GM18519 (cell line): ENCODE results near the gene SLC25A21.
"Not testable (repeated sequence)": the region's sequence is repeated elsewhere in the genome, so short reads cannot be mapped to it uniquely, and the experiment has no call there.

Source experiments
- ATAC-seq: cut with Tn5 transposase; IDR thresholded peaks from one replicate; pipeline ENCODE4 v1.9.1; 2021; ENCODE audit warnings: mild to moderate bottlenecking, moderate library complexity; ENCODE audit not compliant: unreplicated experiment, low FRiP score

SLC25A21 gene

GRCh38 chr14:36900846-36901245 is 271.6 kb downstream of the SLC25A21 start:
- no peak for ATAC-seq

GRCh38 chr14:36896300-36896699 is 276.1 kb downstream of the SLC25A21 start:
- not testable (repeated sequence) for ATAC-seq

GRCh38 chr14:36884049-36884448 is 288.4 kb downstream of the SLC25A21 start:
- ATAC-seq = no peak

GRCh38 chr14:36880276-36880675 is 292.1 kb downstream of the SLC25A21 start:
- no peak for ATAC-seq

GRCh38 chr14:36879558-36879957 is 292.8 kb downstream of the SLC25A21 start:
- ATAC-seq = no peak

GRCh38 chr14:36874396-36875138 is 297.8 kb downstream of the SLC25A21 start:
- ATAC-seq = no peak

GRCh38 chr14:36870776-36871175 is 301.6 kb downstream of the SLC25A21 start:
- ATAC-seq = no peak

- ATAC-seq = no peak
Measured at GRCh38 chr14:36869125-36869524, 303.3 kb downstream of the SLC25A21 start.

- peak; percentile 77 for ATAC-seq
Measured at GRCh38 chr14:36866867-36867266, 305.5 kb downstream of the SLC25A21 start.

- ATAC-seq = no peak
Measured at GRCh38 chr14:36863271-36863670, 309.1 kb downstream of the SLC25A21 start.

GRCh38 chr14:36862237-36862636 is 310.2 kb downstream of the SLC25A21 start:
- not testable (repeated sequence) for ATAC-seq

GRCh38 chr14:36860831-36861230 is 311.6 kb downstream of the SLC25A21 start:
- ATAC-seq = no peak

- no peak for ATAC-seq
Measured at GRCh38 chr14:36859119-36859518, 313.3 kb downstream of the SLC25A21 start.

- ATAC-seq = no peak
Measured at GRCh38 chr14:36857842-36858445, 314.5 kb downstream of the SLC25A21 start.

GRCh38 chr14:36857136-36857535 is 315.3 kb downstream of the SLC25A21 start:
- ATAC-seq = no peak

GRCh38 chr14:36856095-36856878 is 316.1 kb downstream of the SLC25A21 start:
- no peak for ATAC-seq

- no peak for ATAC-seq
Measured at GRCh38 chr14:36855396-36855795, 317.0 kb downstream of the SLC25A21 start.

- no peak for ATAC-seq
Measured at GRCh38 chr14:36852981-36853691, 319.3 kb downstream of the SLC25A21 start.

- ATAC-seq = no peak
Measured at GRCh38 chr14:36848213-36848612, 324.2 kb downstream of the SLC25A21 start.

- ATAC-seq = no peak
Measured at GRCh38 chr14:36847366-36847765, 325.0 kb downstream of the SLC25A21 start.
